HCT116 (cell line): ENCODE measurements around the gene CBFA2T2.

Source experiments
- CTCF ChIP-seq, 3 experiments: fragments of 200-600 bp in 1 of 3; sonication (generic) in 1 of 3; IDR thresholded peaks in 2 of 3; conservative IDR thresholded peaks in 1 of 3; 2 replicates each; pipeline ENCODE4 v1.5.1; 2012 to 2017; ENCODE audit warnings: low read depth in 2 of 3, low read length in 2 of 3, antibody characterized with exemption in 1 of 3, borderline replicate concordance in 1 of 3, control low read depth in 1 of 3, mild to moderate bottlenecking in 1 of 3, mixed read lengths in 1 of 3, mixed run types in 1 of 3, moderate library complexity in 1 of 3; ENCODE audit not compliant: insufficient read depth in 1 of 3
- TCF7L2 ChIP-seq: IDR thresholded peaks from 2 replicates; pipeline ENCODE4 v1.7.0; 2011; ENCODE audit warnings: borderline replicate concordance, inconsistent platforms; ENCODE audit not compliant: insufficient read depth, insufficient read length; ENCODE audit errors: extremely low read depth

GRCh38 chr20:33450867-33451266 lies 39.0 kb upstream of the CBFA2T2 start:
- TF ChIP-seq CTCF (IDR thresholded peaks at IDR 0.05 in 2 of 3, conservative IDR thresholded peaks at IDR 0.05 in 1 of 3; ENCODE audit: borderline replicate concordance in 1 of 3, insufficient read depth in 1 of 3, low read depth in 2 of 3, low read length in 2 of 3): no peak
- TF ChIP-seq TCF7L2: no peak
